ENCODE data around the gene LINGO1. TPM values are rescaled to one million over a fixed set of nuclear protein-coding genes. Genes with fewer than 3 reads are reported as not detected.

The LINGO1 gene
- polyA plus RNA-seq, 1 donor: 25.0 TPM

- peaks cover 14% of the 10 kb centered on the region for H3K27me3 ChIP-seq (ENCODE audit: control insufficient read depth, insufficient read depth, low read length)
- peaks cover 15% of the 10 kb centered on the region for H3K4me1 ChIP-seq (ENCODE audit: control insufficient read depth, insufficient read depth, low read length)
- no peak overlapping the region for H3K27ac ChIP-seq (ENCODE audit: low read length)
These were observed 24.8 kb downstream of the LINGO1 start for GRCh38 chr15:77607894-77608261.

GRCh38 chr15:77607111-77607893, 25.4 kb downstream of the LINGO1 start:
- Histone ChIP-seq H3K27ac (ENCODE audit: low read length) (no peak overlapping the region), H3K27me3 (ENCODE audit: control insufficient read depth, insufficient read depth, low read length) (peaks cover 14% of the 10 kb centered on the region), H3K4me3 (ENCODE audit: low read length) (no peak overlapping the region), H3K4me1 (ENCODE audit: control insufficient read depth, insufficient read depth, low read length) (peaks cover 15% of the 10 kb centered on the region), H3K9me3 (ENCODE audit: control insufficient read depth, low read depth, low read length) (no peaks in the 10 kb centered on the region), H3K36me3 (ENCODE audit: control insufficient read depth, insufficient read depth, low read length) (no peaks in the 10 kb centered on the region)
- no CpG with 5 or more reads among the region's 17 CpGs for WGBS (ENCODE audit: insufficient coverage, low lambda C conversion rate)
- DNase-seq: no peak

More at GRCh38 chr15:77607894-77608261, 24.8 kb downstream of the LINGO1 start:
- no peak overlapping the region for H3K4me3 ChIP-seq (ENCODE audit: low read length)
- WGBS (ENCODE audit: insufficient coverage, low lambda C conversion rate): no CpG with 5 or more reads among the region's 5 CpGs
- DNase-seq: no peak
- no peaks in the 10 kb centered on the region for H3K36me3 ChIP-seq (ENCODE audit: control insufficient read depth, insufficient read depth, low read length)
- no peaks in the 10 kb centered on the region for H3K9me3 ChIP-seq (ENCODE audit: control insufficient read depth, low read depth, low read length)

- H3K9me3 ChIP-seq (ENCODE audit: control insufficient read depth, low read depth, low read length): no peaks in the 10 kb centered on the region
- WGBS (ENCODE audit: insufficient coverage, low lambda C conversion rate): no CpG with 5 or more reads among the region's 16 CpGs
- H3K36me3 ChIP-seq (ENCODE audit: control insufficient read depth, insufficient read depth, low read length): no peaks in the 10 kb centered on the region
- H3K4me3 ChIP-seq (ENCODE audit: low read length): no peak overlapping the region
- H3K27ac ChIP-seq (ENCODE audit: low read length): no peak overlapping the region
- peaks cover 14% of the 10 kb centered on the region for H3K27me3 ChIP-seq (ENCODE audit: control insufficient read depth, insufficient read depth, low read length)
- peaks cover 15% of the 10 kb centered on the region for H3K4me1 ChIP-seq (ENCODE audit: control insufficient read depth, insufficient read depth, low read length)
- DNase-seq: no peak
These were observed 26.3 kb downstream of the LINGO1 start for GRCh38 chr15:77606142-77607034.

GRCh38 chr15:77605547-77605946, 27.2 kb downstream of the LINGO1 start:
- Histone ChIP-seq H3K36me3 (ENCODE audit: control insufficient read depth, insufficient read depth, low read length) (no peaks in the 10 kb centered on the region), H3K27ac (ENCODE audit: low read length) (no peak overlapping the region), H3K27me3 (ENCODE audit: control insufficient read depth, insufficient read depth, low read length) (peaks cover 14% of the 10 kb centered on the region), H3K9me3 (ENCODE audit: control insufficient read depth, low read depth, low read length) (no peaks in the 10 kb centered on the region), H3K4me1 (ENCODE audit: control insufficient read depth, insufficient read depth, low read length) (peaks cover 15% of the 10 kb centered on the region), H3K4me3 (ENCODE audit: low read length) (no peak overlapping the region)
- no CpG with 5 or more reads among the region's 6 CpGs for WGBS (ENCODE audit: insufficient coverage, low lambda C conversion rate)
- DNase-seq: no peak

- Histone ChIP-seq H3K27ac (ENCODE audit: low read length) (no peak overlapping the region), H3K36me3 (ENCODE audit: control insufficient read depth, insufficient read depth, low read length) (no peaks in the 10 kb centered on the region), H3K27me3 (ENCODE audit: control insufficient read depth, insufficient read depth, low read length) (peaks cover 14% of the 10 kb centered on the region), H3K4me1 (ENCODE audit: control insufficient read depth, insufficient read depth, low read length) (peaks cover 15% of the 10 kb centered on the region), H3K9me3 (ENCODE audit: control insufficient read depth, low read depth, low read length) (no peaks in the 10 kb centered on the region), H3K4me3 (ENCODE audit: low read length) (no peak overlapping the region)
- DNase-seq: no peak
- no CpG with 5 or more reads among the region's 2 CpGs for WGBS (ENCODE audit: insufficient coverage, low lambda C conversion rate)
These were observed 27.7 kb downstream of the LINGO1 start for GRCh38 chr15:77604973-77605372.

GRCh38 chr15:77603611-77604336, 28.9 kb downstream of the LINGO1 start:
- H3K4me3 ChIP-seq (ENCODE audit: low read length): no peak overlapping the region
- peaks cover 14% of the 10 kb centered on the region for H3K27me3 ChIP-seq (ENCODE audit: control insufficient read depth, insufficient read depth, low read length)
- no peaks in the 10 kb centered on the region for H3K9me3 ChIP-seq (ENCODE audit: control insufficient read depth, low read depth, low read length)
- H3K36me3 ChIP-seq (ENCODE audit: control insufficient read depth, insufficient read depth, low read length): no peaks in the 10 kb centered on the region
- peak overlapping the region; percentile 17 for H3K27ac ChIP-seq (ENCODE audit: low read length)
- H3K4me1 ChIP-seq (ENCODE audit: control insufficient read depth, insufficient read depth, low read length): peaks cover 15% of the 10 kb centered on the region
- WGBS (ENCODE audit: insufficient coverage, low lambda C conversion rate): 63% methylated on average over 4 of the region's 14 CpGs
- peak in 1 of 2 donors; percentile 11 for DNase-seq

GRCh38 chr15:77602800-77603199, 29.9 kb downstream of the LINGO1 start:
- Histone ChIP-seq H3K36me3 (ENCODE audit: control insufficient read depth, insufficient read depth, low read length) (no peaks in the 10 kb centered on the region), H3K9me3 (ENCODE audit: control insufficient read depth, low read depth, low read length) (no peaks in the 10 kb centered on the region), H3K27ac (ENCODE audit: low read length) (no peak overlapping the region), H3K4me1 (ENCODE audit: control insufficient read depth, insufficient read depth, low read length) (peaks cover 15% of the 10 kb centered on the region), H3K4me3 (ENCODE audit: low read length) (no peak overlapping the region), H3K27me3 (ENCODE audit: control insufficient read depth, insufficient read depth, low read length) (peaks cover 14% of the 10 kb centered on the region)
- no CpG with 5 or more reads among the region's 1 CpG for WGBS (ENCODE audit: insufficient coverage, low lambda C conversion rate)
- no peak for DNase-seq

GRCh38 chr15:77599899-77600298, 32.8 kb downstream of the LINGO1 start:
- no peaks in the 10 kb centered on the region for H3K36me3 ChIP-seq (ENCODE audit: control insufficient read depth, insufficient read depth, low read length)
- no CpG with 5 or more reads among the region's 5 CpGs for WGBS (ENCODE audit: insufficient coverage, low lambda C conversion rate)
- H3K4me3 ChIP-seq (ENCODE audit: low read length): no peak overlapping the region
- H3K9me3 ChIP-seq (ENCODE audit: control insufficient read depth, low read depth, low read length): no peaks in the 10 kb centered on the region
- peak overlapping the region; percentile 42 for H3K27ac ChIP-seq (ENCODE audit: low read length)
- peaks cover 3% of the 10 kb centered on the region for H3K4me1 ChIP-seq (ENCODE audit: control insufficient read depth, insufficient read depth, low read length)
- peak in 1 of 2 donors; percentile 33 for DNase-seq
- H3K27me3 ChIP-seq (ENCODE audit: control insufficient read depth, insufficient read depth, low read length): peaks cover 2% of the 10 kb centered on the region

- Histone ChIP-seq H3K27ac (ENCODE audit: low read length) (peak overlapping the region; percentile 42), H3K27me3 (ENCODE audit: control insufficient read depth, insufficient read depth, low read length) (no peaks in the 10 kb centered on the region), H3K36me3 (ENCODE audit: control insufficient read depth, insufficient read depth, low read length) (no peaks in the 10 kb centered on the region), H3K9me3 (ENCODE audit: control insufficient read depth, low read depth, low read length) (no peaks in the 10 kb centered on the region), H3K4me1 (ENCODE audit: control insufficient read depth, insufficient read depth, low read length) (no peaks in the 10 kb centered on the region), H3K4me3 (ENCODE audit: low read length) (no peak overlapping the region)
- no peak for DNase-seq
- WGBS (ENCODE audit: insufficient coverage, low lambda C conversion rate): no CpG with 5 or more reads among the region's 14 CpGs
These were observed 33.4 kb downstream of the LINGO1 start for GRCh38 chr15:77599357-77599756.

- Histone ChIP-seq H3K4me1 (ENCODE audit: control insufficient read depth, insufficient read depth, low read length) (no peaks in the 10 kb centered on the region), H3K9me3 (ENCODE audit: control insufficient read depth, low read depth, low read length) (no peaks in the 10 kb centered on the region), H3K4me3 (ENCODE audit: low read length) (no peak overlapping the region), H3K27ac (ENCODE audit: low read length) (no peak overlapping the region), H3K36me3 (ENCODE audit: control insufficient read depth, insufficient read depth, low read length) (no peaks in the 10 kb centered on the region), H3K27me3 (ENCODE audit: control insufficient read depth, insufficient read depth, low read length) (no peaks in the 10 kb centered on the region)
- no peak for DNase-seq
- no CpG with 5 or more reads among the region's 5 CpGs for WGBS (ENCODE audit: insufficient coverage, low lambda C conversion rate)
These were observed 34.1 kb downstream of the LINGO1 start for GRCh38 chr15:77598644-77599043.

Measured in large intestine (tissue), 3 donors.